Right renal cortex interstitium (tissue), 3 donors: Measurements from ENCODE around the gene MYL11. TPM values are rescaled to one million over a fixed set of nuclear protein-coding genes. Genes with fewer than 3 reads are reported as not detected.
A peak's percentile ranks its signal among the peaks of the same experiment; 100 is the strongest.

Experiments used
- DNase-seq, 3 donors: peaks; one replicate each; pipeline ENCODE4 v3.0.0-alpha.2; 2013; ENCODE audit warnings: low read depth in 3 of 3, low spot score in 2 of 3
- polyA plus RNA-seq, 3 donors: library from polyadenylated mRNA; unstranded; fragments of 120-200 nt; gene quantifications; one replicate each; pipeline ENCODE4 v1.2.1, GENCODE V29; 2013; ENCODE audit not compliant: insufficient read length in 3 of 3

Gene MYL11
- polyA plus RNA-seq, 3 donors = 0.72 to 1.0 (median 0.83) TPM

GRCh38 chr16:30353438-30354129 lies 21.0 kb upstream of the MYL11 start:
- no peak for DNase-seq

- no peak for DNase-seq
Measured at GRCh38 chr16:30354423-30355143, 20.0 kb upstream of the MYL11 start.

- peak; percentile 98 to 99 (median 99) for DNase-seq
Measured at GRCh38 chr16:30355144-30355953, 19.3 kb upstream of the MYL11 start, which contains the start of gene CD2BP2. Gene CD2BP2 (minus strand): TSS chr16:30355308. CDS start chr16:30354681, 627 bp downstream.

GRCh38 chr16:30355954-30356308 lies 18.7 kb upstream of the MYL11 start:
- DNase-seq = no peak

GRCh38 chr16:30356401-30357084 lies 18.1 kb upstream of the MYL11 start:
- DNase-seq = no peak

GRCh38 chr16:30357085-30357714 lies 17.4 kb upstream of the MYL11 start:
- no peak for DNase-seq

- no peak for DNase-seq
Measured at GRCh38 chr16:30357715-30358576, 16.7 kb upstream of the MYL11 start.

- DNase-seq = no peak
Measured at GRCh38 chr16:30358577-30358936, 16.0 kb upstream of the MYL11 start.

- no peak for DNase-seq
Measured at GRCh38 chr16:30358990-30359870, 15.4 kb upstream of the MYL11 start.

GRCh38 chr16:30359871-30360170 lies 14.8 kb upstream of the MYL11 start:
- no peak for DNase-seq

GRCh38 chr16:30361180-30361579 lies 13.4 kb upstream of the MYL11 start:
- no peak for DNase-seq

GRCh38 chr16:30365200-30365599 lies 9.4 kb upstream of the MYL11 start:
- DNase-seq = no peak

GRCh38 chr16:30366511-30366910 lies 8.1 kb upstream of the MYL11 start:
- DNase-seq = no peak

GRCh38 chr16:30367349-30368009 lies 7.1 kb upstream of the MYL11 start:
- DNase-seq = no peak

GRCh38 chr16:30368122-30368791 lies 6.3 kb upstream of the MYL11 start:
- no peak for DNase-seq

- no peak for DNase-seq
Measured at GRCh38 chr16:30368792-30369090, 5.9 kb upstream of the MYL11 start.

GRCh38 chr16:30369091-30369937 lies 5.3 kb upstream of the MYL11 start:
- no peak for DNase-seq
